ENCODE measurements around the gene RASSF1.
"Not testable (repeated sequence)": the region's sequence is repeated elsewhere in the genome, so short reads cannot be mapped to it uniquely, and the experiment has no call there.

The RASSF1 gene

GRCh38 chr3:50284121-50284520, 56.5 kb downstream of the RASSF1 start:
- DNase-seq (ENCODE audit: low spot score), result not testable (repeated sequence)

Data from left forelimb (tissue), 1 donor.